ENCODE data around the gene ARSA.

The ARSA gene

DNA sequence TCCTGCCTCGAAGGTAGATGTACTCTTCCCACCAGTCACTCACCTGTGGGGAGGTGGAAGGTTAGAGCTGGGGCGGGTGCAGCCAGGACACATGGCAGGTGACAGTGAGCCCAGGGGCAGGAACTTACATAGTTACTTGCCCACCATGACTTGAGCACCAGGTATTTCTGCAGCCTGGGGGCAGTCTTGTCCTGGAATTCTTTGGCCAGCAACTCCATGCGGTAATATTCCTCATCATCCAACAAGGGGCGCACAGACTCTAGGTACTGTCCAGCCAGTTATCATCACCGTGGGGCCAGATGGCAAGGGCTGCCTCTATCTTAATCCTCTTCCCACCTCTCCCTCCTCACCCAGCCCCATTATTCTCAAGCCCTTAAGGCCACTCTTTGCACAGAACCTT lies 51.9 kb downstream of the ARSA start:
- Histone ChIP-seq H3K4me3 (no peak overlapping the region), H3K9me3 (no peaks in the 10 kb centered on the region), H3K4me2 (no peak overlapping the region), H3K9ac (no peak overlapping the region), H3K36me3 (peaks cover 90% of the 10 kb centered on the region), H4K20me1 (peaks cover 38% of the 10 kb centered on the region), H3K27ac (no peak overlapping the region), H3K27me3 (no peaks in the 10 kb centered on the region), H3K4me1 (peaks cover 25% of the 10 kb centered on the region)
- TF ChIP-seq Cebpa-rat (IDR thresholded peaks at IDR 0.05): no peak

DNA sequence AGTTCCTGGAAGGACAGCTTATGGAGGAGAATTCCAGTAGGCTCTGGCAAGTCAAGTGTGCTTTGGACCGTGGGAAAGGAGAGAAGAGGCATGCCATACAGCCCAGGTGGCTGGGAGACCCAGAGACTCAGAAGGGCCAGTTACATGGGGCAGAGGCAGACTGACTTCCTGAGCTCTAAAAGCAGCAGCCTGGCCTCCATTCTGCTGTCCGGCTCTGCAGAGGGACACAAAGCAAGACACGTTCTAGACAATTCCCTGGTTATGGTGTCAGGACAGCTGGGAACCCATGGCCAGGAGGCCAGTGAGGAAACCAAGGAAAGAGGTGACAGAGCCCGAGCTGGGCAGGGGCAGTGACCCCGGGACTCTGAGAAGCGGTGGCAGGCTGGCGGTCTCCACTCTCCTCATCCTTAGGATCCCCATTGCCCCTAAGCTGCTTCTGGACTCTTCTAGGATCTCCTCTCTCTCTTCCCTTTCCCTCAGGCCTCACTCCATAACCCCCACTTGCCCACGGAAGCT lies 52.5 kb downstream of the ARSA start:
- peaks cover 90% of the 10 kb centered on the region for H3K36me3 ChIP-seq

More for the DNA sequence above, 52.5 kb downstream of the ARSA start:
- no peak overlapping the region for H3K9ac ChIP-seq
- TF ChIP-seq Cebpa-rat (IDR thresholded peaks at IDR 0.05): no peak
- no peak overlapping the region for H3K27ac ChIP-seq
- H3K4me3 ChIP-seq: no peak overlapping the region
- peaks cover 43% of the 10 kb centered on the region for H4K20me1 ChIP-seq
- peaks cover 29% of the 10 kb centered on the region for H3K4me1 ChIP-seq
- H3K9me3 ChIP-seq: no peaks in the 10 kb centered on the region
- no peak overlapping the region for H3K4me2 ChIP-seq
- no peaks in the 10 kb centered on the region for H3K27me3 ChIP-seq

Measured in BLaER1 (cell line).